Hypothalamus (tissue), 51 donors: ENCODE data around the gene EVI2A.
A peak's percentile ranks its signal among the peaks of the same experiment; 100 is the strongest.
"Not testable (repeated sequence)": the region's sequence is repeated elsewhere in the genome, so short reads cannot be mapped to it uniquely, and the experiment has no call there.

Experiments
- DNase-seq, 51 donors: peaks; one replicate each; lab custom pipeline; 2025; lab: John Stamatoyannopoulos, UW

Gene EVI2A

DNA sequence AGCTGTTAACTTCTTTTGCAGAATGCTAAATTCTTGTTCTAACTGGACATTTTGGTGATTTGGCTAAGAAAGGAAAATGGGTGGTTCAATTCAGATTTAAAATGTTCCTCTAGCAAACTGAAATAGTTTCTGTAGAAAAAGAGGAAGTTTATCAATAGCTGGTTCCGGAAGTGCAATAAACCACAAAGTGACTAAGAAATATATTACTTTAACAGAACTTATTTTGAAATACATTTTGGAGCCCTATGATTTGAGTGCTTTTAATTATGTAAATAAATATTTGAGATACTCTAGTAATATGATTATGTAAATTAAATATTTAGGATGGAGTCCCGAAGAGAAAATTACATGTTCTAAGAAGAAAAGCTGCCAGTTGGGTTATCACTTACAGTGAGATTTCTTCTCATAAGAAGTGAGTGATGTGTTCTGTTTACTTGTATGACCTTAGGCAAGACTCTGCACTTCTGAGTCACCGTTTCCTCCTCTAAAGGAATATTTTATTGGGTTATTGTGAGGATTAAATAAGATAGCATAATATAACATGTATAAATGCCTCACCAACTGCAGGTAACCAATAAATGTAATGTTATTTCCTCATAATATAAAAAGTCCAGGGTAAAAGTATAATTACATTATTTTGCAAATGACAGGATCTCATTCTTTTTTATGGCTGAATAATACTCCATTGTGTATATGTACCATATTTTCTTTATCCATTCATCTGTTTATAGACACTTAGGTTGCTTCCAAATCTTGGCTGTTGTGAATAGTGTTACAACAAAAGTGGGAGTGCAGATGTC, 7.2 kb downstream of the EVI2A start, which contains the start of gene EVI2B:
Gene EVI2B, minus strand, starts transcription at position 73 of the 800 bp plus-strand sequence. CDS start 8,445 bp downstream, outside the sequence.
- DNase-seq = no peak

DNA sequence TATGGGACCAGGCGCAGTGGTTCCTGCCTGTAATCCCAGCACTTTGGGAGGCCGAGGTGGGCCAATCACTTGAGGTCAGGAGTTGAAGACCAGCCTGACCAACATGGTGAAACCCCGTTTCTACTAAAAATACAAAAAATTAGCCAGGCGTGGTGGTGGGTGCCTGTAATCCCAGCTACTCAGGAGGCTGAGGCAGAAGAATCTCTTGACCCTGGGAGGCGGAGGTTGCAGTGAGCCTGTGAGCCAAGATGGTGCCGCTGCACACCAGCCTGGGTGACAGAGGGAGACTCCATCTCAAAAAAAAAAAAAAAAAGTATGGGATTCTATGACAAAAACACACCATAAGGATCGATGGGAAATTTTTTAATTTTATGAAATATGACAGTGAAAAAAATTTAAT, 9.2 kb downstream of the EVI2A start:
- not testable (repeated sequence) for DNase-seq

DNA sequence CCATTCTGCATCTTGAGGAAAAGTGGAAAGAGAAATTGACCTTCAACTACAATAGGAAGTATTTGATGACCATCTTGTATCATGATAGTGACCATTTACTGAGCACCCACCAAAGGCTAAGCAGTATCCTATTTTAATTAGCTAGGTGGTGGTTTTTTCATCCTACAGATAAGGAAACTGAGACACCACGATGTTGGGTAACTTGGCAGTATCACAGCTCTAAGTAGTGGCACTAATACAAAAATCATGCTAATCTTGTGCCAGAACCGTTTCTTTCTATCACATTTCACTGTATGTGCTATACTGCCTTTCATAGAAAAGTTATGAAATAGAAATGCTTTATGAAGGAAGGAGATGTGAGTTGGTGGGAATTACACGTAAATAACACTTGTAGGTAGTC, 9.9 kb downstream of the EVI2A start:
- DNase-seq = no peak

DNA sequence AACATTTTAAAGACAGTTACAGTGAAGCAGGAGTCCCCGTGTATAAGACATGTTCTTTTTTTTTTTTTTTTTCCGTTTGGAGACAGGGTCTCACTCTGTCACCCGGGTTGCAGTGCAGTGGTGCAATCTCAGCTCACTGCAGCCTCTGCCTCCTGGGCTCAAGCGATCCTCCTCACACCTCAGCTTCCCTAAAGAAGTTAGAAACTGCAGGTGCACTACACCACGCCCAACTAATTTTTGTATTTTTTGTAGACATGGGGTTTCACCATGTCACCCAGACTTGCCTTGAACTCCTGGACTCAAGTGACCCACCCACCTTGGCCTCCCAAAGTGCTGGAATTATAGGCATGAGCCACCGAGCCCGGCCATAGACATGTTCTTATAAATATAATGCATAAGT, 10.5 kb downstream of the EVI2A start:
- DNase-seq = no peak

DNA sequence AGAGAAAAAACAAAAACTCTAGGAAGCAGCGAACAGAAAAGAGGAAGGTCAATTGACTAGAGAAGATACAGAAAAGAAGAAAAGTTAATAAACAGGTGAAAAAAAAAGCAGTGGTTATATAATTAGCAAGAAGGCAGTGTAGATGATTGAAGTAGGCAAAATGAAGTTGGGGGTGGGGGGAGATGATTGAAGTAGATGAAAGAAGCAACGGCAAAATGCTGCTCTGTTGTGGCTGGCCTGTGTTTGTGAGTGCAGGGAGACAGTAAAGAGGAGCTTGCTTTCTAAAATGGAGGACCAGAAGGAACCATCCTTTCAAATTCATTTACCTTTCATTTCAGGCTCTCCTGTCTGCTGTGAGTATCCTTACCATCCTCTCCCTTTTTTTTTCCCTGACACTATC, 11.2 kb downstream of the EVI2A start:
- DNase-seq = peak in 1 of 51 donors; percentile 16

DNA sequence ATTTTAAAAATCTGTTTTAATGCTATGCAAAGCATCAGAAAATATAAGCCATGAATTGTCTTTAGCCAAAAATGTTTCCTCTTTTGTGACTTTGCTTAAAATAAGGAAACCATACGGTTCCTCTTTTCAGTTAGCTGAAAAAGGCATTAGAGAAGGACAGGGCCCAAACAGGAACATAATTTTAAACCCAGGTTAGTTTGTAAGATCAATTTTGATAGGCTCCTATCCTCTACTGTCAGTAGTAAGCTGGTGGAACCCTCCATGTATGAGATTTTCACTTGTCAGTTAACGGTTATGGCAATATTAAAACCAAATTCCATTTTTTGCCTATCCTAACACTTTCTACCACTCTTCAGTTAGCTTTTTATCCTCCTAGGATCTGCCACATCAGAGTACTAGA, 11.9 kb downstream of the EVI2A start:
- DNase-seq = no peak

DNA sequence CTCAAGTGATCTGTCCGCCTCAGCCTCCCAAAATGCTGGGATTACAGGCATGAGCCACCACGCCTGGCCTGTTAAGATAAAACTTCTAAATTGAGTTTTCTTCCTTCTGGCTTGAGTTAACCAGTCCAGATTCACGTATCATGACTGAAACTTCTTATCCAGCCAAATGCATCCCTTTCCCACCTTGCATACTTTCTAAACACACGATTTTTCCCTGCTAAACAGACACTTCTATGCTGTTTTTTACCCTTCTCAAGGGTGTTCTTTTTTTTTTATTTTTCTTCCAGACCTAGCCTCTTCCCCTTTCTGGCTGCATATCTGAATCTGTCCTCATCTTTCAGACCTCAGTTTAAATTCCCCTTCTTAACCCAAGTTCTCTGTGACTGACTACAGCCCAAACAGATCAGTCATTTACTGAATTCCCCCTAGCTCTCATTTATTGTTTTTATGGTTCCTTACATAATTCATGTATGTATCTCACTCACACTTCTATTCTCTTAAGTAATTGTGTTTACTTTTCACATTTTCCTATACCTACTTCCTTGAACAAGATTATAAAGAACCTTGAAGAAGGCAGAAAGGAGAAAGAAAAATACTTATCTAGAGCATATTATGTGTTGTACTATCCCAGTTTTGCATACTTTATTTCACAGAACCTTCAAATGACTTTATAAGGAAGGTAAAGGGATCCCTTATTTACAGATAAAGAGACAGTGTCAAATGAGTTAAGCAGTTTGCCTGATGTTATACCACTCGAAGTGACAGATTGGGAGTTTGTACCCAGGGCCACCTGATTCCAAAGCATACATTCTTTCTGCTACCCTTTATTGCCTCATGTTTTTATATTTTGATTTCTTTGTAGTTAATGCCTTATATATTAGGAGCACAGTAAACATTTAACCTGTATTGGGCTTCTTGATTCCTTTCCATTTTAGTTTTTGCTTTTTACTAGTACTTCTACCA, 12.8 kb downstream of the EVI2A start:
- no peak for DNase-seq

DNA sequence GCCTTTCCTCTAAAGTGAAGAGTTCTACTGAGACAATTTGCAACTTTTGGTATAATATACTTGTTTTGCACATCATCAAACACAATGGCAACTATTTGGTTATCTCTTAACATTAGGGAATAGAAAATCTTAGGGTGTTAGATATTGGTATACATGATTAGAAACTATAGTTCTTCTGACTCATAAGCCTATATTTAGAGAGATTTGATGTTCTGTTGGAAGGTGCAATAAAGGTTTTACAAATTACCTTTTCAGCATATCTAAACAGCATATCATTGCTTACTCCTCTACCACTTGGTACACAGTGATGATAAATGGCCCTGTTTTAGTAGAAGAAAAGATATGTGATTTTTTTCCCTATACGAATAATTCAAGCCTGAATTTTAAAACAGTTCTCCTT, 13.8 kb downstream of the EVI2A start:
- no peak for DNase-seq

DNA sequence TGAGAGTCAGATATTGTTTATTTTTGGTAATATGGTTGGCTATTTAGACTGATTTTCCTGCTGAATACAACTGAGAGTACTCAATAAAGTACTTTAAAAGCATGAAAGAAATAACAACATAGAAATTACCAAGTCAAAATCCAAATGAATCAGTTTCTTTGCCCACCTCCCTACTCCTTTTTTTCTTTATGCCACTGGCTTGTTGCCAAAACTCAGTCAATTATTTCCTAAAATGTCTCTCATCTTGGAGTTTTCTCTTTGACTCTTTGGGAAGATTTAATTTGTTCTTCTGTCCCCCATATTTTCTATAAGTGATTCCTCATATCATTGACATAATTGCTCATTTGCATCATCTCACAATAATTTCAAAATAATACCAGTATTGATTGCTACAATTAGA, 21.8 kb downstream of the EVI2A start:
- DNase-seq = no peak

DNA sequence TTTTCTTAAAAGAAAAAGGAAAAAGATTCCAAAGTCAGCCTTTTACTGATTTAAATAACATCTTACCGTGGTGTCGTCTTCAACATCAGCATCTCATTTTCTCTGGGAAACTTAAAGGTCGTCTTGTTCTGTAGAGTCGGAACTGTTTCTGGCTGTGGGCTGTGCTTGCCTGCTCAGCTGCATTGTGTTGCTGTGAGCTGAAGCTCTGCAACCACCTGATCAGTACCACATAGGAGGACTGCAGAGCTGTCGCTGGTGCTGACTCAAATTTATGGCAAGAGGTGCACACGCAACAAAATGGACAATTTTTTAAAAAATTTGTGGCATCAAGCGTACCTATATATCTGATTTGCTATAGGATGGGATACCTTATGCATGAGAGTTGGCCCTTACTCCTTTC, 24.3 kb downstream of the EVI2A start, which contains the start of gene OMG:
Gene OMG, minus strand, starts transcription at position 150 of the 400 bp plus-strand sequence. CDS start 908 bp downstream, outside the sequence.
- DNase-seq = peak in 38 of 51 donors; percentile 12 to 87 (median 48)

DNA sequence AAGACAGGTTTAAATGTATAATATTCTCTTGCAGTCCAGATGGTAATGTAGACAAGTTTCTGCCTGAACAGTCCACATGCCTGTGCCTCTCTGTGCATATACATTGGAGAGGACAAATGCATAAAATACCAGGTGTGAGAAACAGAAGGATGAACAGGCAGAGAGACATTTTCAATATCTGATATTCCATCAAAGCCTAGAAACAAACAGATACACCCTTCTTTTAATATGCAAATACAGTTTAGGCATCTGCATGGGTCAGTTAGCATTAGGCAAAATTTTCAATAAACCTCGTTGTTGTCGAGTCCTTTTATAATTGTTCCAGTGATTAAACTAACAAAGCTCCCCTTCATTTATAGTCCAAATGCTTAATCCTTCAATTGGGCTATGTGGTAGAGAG, 25.3 kb downstream of the EVI2A start:
- peak in 2 of 51 donors; percentile 37 to 78 for DNase-seq

DNA sequence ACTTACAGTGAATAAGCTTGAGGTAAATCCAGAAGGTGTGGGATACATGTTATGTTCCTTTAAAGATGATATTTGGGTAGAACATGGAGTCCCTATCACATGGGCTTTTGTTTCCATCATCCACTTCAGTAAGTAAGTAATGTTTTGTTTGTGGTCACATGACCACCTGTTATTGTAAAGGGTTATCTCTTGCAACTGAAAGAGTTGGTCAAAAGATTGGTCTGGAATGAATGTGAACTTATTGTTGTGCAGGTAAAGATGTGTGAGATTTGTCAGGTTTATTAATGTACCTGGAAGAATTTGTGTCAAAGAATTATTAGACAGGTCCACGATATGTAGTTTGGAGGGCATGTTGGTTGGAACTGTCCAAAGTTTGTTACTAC, 25.9 kb downstream of the EVI2A start:
- peak in 2 of 51 donors; percentile 37 to 68 for DNase-seq

DNA sequence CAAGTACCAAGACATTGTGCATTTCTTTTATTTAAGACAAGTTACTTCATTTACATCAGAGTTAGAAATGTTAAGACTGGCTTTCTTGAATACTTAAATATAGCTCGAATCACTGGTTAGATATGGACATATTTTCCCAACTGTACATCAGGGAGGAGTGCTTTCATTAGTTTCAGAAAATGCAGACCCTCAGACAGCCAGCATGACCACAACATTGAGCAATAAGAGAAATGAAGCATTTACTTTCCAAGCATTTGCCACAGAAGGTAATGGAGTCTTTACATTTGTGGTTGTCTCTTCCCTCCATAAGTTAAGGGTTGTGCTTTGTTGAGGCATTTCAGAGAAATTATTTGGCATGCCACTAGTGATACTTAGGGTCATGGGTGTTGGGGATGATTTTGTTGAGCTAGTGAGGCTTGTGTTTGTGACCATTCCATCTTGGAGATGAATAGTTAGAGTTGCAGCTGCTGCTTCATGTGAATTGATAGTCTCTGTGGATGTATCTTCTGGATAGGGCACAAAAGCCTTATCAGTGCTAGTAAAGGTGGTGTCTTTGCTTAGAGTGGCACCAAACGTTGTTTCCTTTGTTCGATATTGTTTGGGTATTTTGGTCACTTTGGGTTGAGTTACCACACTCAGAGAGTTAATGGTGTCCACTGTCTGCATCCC, 26.5 kb downstream of the EVI2A start:
- peak in 3 of 51 donors; percentile 6 to 68 (median 37) for DNase-seq

DNA sequence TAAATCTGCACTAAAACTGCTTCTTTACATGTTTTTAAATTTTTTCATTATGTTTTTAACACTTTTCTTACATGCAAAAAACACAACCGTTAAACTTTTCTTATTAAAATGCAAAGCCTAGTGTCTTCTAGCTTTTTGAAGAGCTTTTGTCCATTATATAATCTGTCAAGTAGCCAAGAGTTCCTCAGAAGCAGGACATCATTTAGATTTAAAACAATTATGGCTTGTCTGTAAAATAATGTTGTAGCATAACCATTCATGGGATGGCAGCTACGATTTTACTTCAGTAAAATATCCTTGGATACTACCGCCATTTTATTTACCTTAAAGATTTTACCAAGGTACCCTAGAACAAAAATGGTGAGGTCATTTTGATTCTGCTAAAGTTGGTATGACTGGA, 27.2 kb downstream of the EVI2A start:
- DNase-seq = peak in 1 of 51 donors; percentile 25

DNA sequence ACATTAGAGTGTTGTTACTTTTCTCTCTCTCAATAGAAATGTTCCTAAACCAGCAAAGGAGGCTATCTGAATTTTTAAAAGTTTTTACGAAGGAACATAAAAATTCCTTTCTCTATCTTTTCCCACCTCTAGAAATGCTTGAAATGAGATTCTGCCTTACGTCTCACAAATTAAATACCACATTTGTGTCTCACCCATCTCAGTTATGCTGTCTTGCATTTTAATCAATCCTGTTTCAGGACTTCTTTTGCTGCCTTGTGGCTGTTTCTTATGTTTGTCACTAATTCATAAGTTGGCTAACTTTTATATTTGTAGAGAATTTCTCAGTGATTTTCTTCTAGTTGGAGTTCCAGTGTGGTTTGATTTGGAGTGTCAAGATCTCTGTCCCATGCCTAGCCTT, 27.8 kb downstream of the EVI2A start:
- no peak for DNase-seq

DNA sequence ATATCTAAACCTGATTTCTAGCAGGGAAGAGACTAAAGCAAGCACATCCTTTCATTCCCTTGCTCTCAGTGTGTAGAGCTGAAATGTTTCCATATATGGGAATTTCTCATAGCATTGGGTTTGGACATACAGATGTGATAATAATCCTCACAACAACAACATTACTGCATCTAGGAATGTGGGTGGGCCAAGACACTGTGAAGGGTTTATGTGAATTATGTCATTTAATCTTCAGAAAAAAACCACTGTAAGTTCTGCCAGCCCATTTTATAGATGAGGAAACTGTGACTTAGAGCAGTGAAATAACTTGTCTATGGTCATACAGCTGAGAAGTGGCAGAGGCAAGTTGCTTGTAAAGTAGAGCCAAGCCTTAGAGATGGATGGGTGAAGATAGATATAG, 29.6 kb downstream of the EVI2A start:
- no peak for DNase-seq

DNA sequence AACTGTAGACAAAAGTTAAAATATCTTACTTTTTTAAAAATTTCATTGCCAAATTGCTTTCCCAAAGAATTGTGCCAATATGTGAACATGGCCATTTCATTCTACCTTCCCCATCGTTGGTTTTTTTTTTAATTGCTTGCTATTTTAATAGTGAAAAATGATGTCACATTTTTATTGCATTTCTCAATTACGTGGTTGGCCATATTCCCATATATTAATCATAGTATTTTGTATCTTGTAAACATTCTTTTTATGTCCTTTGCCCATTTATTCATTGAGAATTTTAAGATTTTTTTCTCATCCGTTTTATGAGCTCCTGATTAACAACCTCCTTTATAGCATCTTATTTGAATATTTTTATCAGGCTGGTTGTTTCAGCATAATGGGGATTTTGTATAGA, 31.6 kb downstream of the EVI2A start:
- DNase-seq = no peak

DNA sequence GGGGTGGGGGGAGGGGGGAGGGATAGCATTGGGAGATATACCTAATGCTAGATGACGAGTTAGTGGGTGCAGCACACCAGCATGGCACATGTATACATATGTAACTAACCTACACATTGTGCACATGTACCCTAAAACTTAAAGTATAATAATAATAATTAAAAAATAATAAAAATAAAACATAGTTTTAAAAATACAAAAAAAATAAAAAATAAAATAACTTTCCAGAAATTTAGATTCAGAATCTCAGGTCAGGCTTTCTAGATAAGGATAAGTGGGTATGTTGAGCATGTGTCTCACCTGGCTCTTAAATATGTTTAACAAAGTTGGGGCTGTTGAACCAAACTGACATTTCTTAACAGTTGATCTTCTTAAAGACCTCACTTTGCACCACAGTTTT, 33.5 kb downstream of the EVI2A start:
- not testable (repeated sequence) for DNase-seq

DNA sequence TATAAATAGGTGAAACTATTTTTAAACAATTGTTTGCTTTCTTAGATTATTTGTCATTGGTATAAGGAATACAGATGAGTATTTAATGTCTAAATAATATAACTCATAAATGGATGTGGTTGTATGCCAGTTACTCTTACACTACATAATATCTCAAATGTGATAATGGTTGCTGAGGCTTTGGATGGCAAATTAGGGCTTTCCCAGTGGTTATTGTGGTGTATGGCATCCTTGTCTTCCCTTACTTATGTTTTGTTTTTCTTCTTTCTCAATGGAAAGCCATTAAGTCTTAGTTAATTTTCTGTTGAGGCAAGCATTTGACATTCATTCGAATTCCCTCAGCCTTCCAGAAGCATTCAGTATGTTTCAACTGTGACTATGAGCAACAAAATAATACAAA, 34.8 kb downstream of the EVI2A start:
- no peak for DNase-seq

DNA sequence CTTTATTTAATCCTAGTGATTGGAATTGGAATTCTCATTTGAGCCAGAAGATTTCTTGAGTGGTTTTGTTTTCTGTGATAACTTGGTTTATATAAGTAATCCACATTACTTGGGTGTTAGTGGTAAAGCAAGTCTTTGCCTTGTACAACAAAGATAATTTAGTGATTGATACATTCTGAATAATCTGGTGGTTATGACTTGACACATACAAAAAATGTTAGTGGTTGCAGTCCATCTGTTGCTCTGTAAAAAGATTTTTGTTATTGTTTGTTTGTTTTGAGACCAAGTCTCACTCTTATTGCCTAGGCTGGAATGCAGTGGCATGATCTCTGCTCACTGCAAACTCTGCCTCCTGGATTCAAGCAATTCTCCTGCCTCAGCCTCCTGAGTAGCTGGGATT, 37.6 kb downstream of the EVI2A start:
- DNase-seq = no peak

DNA sequence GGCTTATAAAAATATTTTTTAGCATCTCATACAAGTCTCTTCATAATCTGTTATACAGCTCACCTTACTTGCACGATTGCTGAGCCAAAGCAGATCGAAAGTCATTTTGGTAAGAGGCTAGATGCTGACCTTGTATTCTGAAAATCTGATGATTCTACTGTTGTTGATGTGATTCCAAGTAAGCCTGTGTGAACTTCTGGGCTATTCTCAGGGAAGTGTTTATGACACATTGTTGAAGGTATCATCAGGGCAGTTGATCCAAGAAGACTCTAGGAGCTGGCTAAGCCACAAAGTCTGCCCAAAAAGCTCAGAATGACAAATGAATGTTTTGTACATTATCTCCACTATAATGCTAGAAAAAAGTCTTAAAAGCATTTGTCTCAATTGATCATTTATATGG, 40.4 kb downstream of the EVI2A start:
- no peak for DNase-seq
